ENCODE results near the gene KIF9.

DNA sequence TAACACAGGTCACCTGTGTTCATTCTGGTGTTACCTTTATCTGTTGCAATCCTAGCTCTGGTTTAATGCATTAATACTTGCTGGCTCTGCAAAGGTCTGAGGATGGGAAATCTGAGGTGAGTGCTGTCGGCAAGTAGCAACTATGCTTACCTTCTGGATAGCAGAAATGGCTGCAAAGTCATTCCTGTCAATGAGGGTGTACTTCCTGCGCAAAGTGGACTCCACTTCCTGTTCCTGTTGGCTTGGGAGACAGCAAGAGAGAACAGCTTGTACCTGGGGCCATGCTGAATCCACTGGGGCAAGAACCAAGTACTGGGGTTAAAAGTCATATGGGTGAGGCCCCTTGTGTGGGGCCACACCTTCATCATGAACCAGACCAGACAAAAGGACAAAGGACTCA lies 37.3 kb downstream of the KIF9 start:
- TF ChIP-seq, protein P1, sequence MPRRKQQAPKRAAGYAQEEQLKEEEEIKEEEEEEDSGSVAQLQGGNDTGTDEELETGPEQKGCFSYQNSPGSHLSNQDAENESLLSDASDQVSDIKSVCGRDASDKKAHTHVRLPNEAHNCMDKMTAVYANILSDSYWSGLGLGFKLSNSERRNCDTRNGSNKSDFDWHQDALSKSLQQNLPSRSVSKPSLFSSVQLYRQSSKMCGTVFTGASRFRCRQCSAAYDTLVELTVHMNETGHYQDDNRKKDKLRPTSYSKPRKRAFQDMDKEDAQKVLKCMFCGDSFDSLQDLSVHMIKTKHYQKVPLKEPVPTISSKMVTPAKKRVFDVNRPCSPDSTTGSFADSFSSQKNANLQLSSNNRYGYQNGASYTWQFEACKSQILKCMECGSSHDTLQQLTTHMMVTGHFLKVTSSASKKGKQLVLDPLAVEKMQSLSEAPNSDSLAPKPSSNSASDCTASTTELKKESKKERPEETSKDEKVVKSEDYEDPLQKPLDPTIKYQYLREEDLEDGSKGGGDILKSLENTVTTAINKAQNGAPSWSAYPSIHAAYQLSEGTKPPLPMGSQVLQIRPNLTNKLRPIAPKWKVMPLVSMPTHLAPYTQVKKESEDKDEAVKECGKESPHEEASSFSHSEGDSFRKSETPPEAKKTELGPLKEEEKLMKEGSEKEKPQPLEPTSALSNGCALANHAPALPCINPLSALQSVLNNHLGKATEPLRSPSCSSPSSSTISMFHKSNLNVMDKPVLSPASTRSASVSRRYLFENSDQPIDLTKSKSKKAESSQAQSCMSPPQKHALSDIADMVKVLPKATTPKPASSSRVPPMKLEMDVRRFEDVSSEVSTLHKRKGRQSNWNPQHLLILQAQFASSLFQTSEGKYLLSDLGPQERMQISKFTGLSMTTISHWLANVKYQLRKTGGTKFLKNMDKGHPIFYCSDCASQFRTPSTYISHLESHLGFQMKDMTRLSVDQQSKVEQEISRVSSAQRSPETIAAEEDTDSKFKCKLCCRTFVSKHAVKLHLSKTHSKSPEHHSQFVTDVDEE (CRISPR knock-in tag; IDR thresholded peaks at IDR 0.05), result no peak
- no peak for TF ChIP-seq ZFP30 (CRISPR knock-in tag; IDR thresholded peaks at IDR 0.05)
- TF ChIP-seq, protein P2, sequence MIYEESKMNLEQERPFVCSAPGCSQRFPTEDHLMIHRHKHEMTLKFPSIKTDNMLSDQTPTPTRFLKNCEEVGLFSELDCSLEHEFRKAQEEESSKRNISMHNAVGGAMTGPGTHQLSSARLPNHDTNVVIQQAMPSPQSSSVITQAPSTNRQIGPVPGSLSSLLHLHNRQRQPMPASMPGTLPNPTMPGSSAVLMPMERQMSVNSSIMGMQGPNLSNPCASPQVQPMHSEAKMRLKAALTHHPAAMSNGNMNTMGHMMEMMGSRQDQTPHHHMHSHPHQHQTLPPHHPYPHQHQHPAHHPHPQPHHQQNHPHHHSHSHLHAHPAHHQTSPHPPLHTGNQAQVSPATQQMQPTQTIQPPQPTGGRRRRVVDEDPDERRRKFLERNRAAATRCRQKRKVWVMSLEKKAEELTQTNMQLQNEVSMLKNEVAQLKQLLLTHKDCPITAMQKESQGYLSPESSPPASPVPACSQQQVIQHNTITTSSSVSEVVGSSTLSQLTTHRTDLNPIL (CRISPR knock-in tag; IDR thresholded peaks at IDR 0.05; ENCODE audit: low read depth), result no peak
- no peak for TF ChIP-seq ARNTL (CRISPR knock-in tag; IDR thresholded peaks at IDR 0.05; ENCODE audit: borderline replicate concordance, low read depth)
- TF ChIP-seq GLIS3 (CRISPR knock-in tag; IDR thresholded peaks at IDR 0.05), result no peak
- no peak for TF ChIP-seq PPARA (CRISPR knock-in tag; IDR thresholded peaks at IDR 0.05; ENCODE audit: borderline replicate concordance)
- no peak for TF ChIP-seq CSRNP3 (CRISPR knock-in tag; IDR thresholded peaks at IDR 0.05)
- TF ChIP-seq, protein P3, sequence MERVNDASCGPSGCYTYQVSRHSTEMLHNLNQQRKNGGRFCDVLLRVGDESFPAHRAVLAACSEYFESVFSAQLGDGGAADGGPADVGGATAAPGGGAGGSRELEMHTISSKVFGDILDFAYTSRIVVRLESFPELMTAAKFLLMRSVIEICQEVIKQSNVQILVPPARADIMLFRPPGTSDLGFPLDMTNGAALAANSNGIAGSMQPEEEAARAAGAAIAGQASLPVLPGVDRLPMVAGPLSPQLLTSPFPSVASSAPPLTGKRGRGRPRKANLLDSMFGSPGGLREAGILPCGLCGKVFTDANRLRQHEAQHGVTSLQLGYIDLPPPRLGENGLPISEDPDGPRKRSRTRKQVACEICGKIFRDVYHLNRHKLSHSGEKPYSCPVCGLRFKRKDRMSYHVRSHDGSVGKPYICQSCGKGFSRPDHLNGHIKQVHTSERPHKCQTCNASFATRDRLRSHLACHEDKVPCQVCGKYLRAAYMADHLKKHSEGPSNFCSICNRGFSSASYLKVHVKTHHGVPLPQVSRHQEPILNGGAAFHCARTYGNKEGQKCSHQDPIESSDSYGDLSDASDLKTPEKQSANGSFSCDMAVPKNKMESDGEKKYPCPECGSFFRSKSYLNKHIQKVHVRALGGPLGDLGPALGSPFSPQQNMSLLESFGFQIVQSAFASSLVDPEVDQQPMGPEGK (CRISPR knock-in tag; IDR thresholded peaks at IDR 0.05; ENCODE audit: borderline replicate concordance), result no peak
- no peak for TF ChIP-seq CSDC2 (CRISPR knock-in tag; IDR thresholded peaks at IDR 0.05)
- TF ChIP-seq TCF4 (CRISPR knock-in tag; IDR thresholded peaks at IDR 0.05; ENCODE audit: borderline replicate concordance), result no peak
- no peak for TF ChIP-seq ESRRG (CRISPR knock-in tag; IDR thresholded peaks at IDR 0.05)
- no peak for TF ChIP-seq ZC3H10 (CRISPR knock-in tag; IDR thresholded peaks at IDR 0.05)
- TF ChIP-seq ISL1 (CRISPR knock-in tag; IDR thresholded peaks at IDR 0.05), result no peak
